ENCODE measurements around the gene ACSL4. TPM values are rescaled to one million over a fixed set of nuclear protein-coding genes. Genes with fewer than 3 reads are reported as not detected.

ACSL4 gene
- 46.2 TPM for polyA plus RNA-seq (2013, experiment 1 of 2)
- 47.4 TPM for polyA plus RNA-seq (2013, experiment 2 of 2)

DNA sequence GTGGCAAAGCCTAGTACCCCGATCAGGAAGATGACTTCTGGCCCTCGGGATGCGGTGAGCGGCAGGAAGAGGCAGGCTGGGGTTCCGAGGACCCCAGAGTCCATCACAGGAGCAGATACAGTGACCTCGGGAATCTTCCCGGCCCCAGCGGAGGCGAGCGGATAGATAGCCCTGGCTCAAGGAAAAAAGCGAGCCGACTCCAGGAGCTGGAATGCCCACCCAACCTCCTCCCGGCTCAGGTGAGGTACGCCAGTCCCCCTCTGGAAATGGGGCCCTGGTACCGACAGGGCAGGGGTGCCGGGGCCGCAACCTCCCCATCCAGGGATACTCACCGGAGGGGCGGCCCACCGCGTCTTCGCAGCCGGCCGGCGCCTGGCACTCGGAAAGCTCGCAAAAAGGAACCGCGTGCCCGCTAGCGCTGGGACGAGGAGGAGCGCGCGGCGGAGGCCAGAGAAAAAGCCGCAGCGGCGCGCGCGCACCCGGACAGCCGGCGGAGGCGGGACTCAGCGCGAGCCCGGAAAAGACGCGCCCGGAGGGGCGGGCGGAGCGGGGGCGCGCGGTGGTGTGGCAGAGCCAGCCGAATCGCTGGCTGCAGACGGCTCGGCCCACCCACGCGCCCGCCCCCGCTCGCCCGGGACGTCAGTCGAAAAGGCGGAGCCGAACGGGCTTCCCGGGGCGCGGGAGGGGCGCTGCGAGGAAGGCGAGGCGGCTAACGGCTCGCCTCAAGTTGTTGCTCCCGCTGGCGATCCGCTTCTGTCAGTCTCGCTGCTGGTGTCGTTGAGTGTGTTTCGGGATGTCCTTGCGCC lies at the start of gene ACSL4:
Gene ACSL4 (minus strand): TSS at position 451 of the 806 bp plus-strand sequence. CDS start 49,894 bp downstream, outside the sequence.
- Histone ChIP-seq H3K18ac (ENCODE audit: low read length) (peak within 1 kb of the TSS; percentile 85), H3K4me2 (ENCODE audit: low read length) (peak within 1 kb of the TSS; percentile 59), H4K8ac (ENCODE audit: low read depth, low read length) (no peak within 1 kb of the TSS), H3K27ac (ENCODE audit: low read depth, low read length) (peak within 1 kb of the TSS; percentile 51), H2BK120ac (ENCODE audit: low read depth, low read length) (no peak within 1 kb of the TSS), H3K4me1 (ENCODE audit: control insufficient read depth, low read depth, low read length) (no peaks in the 10 kb centered on the region), H2BK15ac (replicated peaks; ENCODE audit: low read depth) (no peak within 1 kb of the TSS), H3K36me3 (ENCODE audit: control insufficient read depth, insufficient read depth, low read length) (no peaks in the 10 kb centered on the region), H3K4ac (ENCODE audit: low read depth, low read length) (no peak within 1 kb of the TSS), H2AK5ac (ENCODE audit: low read length) (no peak within 1 kb of the TSS), H3K27me3 (ENCODE audit: insufficient read depth, low read length, poor library complexity) (no peaks in the 10 kb centered on the region), H3K79me2 (ENCODE audit: control insufficient read depth, insufficient read depth, low read length) (no peaks in the 10 kb centered on the region), H3K79me1 (ENCODE audit: low read length) (no peaks in the 10 kb centered on the region), H4K5ac (ENCODE audit: low read length) (no peak within 1 kb of the TSS), H3K9ac (ENCODE audit: low read length) (peak within 1 kb of the TSS; percentile 81), H3K56ac (ENCODE audit: low read length) (peak within 1 kb of the TSS; percentile 86), H2BK5ac (ENCODE audit: low read length) (no peak within 1 kb of the TSS), H3K4me3 (ENCODE audit: low read length) (peak within 1 kb of the TSS; percentile 79), H3K23ac (ENCODE audit: low read length) (peak within 1 kb of the TSS; percentile 66)
- peak; percentile 86 for DNase-seq
- no CpG with 5 or more reads among the region's 89 CpGs for WGBS (ENCODE audit: extremely low coverage, insufficient coverage, low lambda C conversion rate)

DNA sequence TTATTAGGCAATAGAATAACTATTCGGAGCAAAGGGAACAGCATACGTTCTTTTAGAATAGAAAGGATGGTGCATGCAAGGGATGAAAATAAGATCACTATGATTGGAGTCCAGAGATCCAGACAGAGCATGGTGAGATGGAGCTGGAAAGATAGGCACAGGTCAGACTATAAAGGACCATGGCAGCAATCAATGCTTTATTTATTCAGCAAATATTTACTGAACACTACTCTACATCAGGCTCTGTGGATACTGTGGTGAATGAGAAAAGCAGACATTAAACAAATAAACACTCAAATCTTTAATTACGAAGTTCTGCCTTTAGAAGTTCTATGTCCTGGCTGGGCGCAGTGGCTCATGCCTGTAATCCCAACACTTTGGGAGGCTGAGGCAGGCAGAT lies 44.7 kb upstream of the ACSL4 start:
- Histone ChIP-seq H2BK120ac (ENCODE audit: low read depth, low read length) (no peak overlapping the region), H3K79me1 (ENCODE audit: low read length) (no peaks in the 10 kb centered on the region), H3K4me3 (ENCODE audit: low read length) (no peak overlapping the region), H3K79me2 (ENCODE audit: control insufficient read depth, insufficient read depth, low read length) (no peaks in the 10 kb centered on the region), H3K4me2 (ENCODE audit: low read length) (no peak overlapping the region), H4K5ac (ENCODE audit: low read length) (no peak overlapping the region), H2AK5ac (ENCODE audit: low read length) (no peak overlapping the region), H3K27ac (ENCODE audit: low read depth, low read length) (no peak overlapping the region), H3K4ac (ENCODE audit: low read depth, low read length) (no peak overlapping the region), H2BK15ac (replicated peaks; ENCODE audit: low read depth) (no peak overlapping the region), H3K9ac (ENCODE audit: low read length) (no peak overlapping the region), H4K8ac (ENCODE audit: low read depth, low read length) (no peak overlapping the region), H3K18ac (ENCODE audit: low read length) (no peak overlapping the region), H3K4me1 (ENCODE audit: control insufficient read depth, low read depth, low read length) (no peaks in the 10 kb centered on the region), H3K23ac (ENCODE audit: low read length) (no peak overlapping the region), H3K56ac (ENCODE audit: low read length) (no peak overlapping the region), H3K36me3 (ENCODE audit: control insufficient read depth, insufficient read depth, low read length) (no peaks in the 10 kb centered on the region), H3K27me3 (ENCODE audit: insufficient read depth, low read length, poor library complexity) (no peaks in the 10 kb centered on the region), H2BK5ac (ENCODE audit: low read length) (no peak overlapping the region)
- no CpG with 5 or more reads among the region's 4 CpGs for WGBS (ENCODE audit: extremely low coverage, insufficient coverage, low lambda C conversion rate)
- no peak for DNase-seq

DNA sequence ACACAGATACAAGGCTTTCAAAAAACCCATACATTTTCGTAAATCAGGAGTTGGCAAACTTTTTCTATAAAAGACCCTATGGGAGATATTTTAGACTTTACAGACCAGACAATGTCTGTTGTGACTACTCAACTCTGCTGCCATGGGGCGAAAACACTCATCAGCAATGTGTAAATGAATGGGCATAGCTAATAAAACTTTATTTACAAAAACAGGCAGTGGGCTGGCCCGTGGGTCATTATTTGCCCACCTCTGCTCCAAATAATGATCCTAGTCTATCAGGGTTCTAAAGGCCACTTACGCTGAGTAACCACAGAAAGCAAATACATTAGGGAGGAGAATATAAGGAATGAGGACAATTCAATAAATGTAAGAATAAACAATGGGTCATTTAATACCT lies 43.9 kb upstream of the ACSL4 start:
- Histone ChIP-seq H3K4me3 (ENCODE audit: low read length) (no peak overlapping the region), H3K79me1 (ENCODE audit: low read length) (no peaks in the 10 kb centered on the region), H4K8ac (ENCODE audit: low read depth, low read length) (no peak overlapping the region), H3K27me3 (ENCODE audit: insufficient read depth, low read length, poor library complexity) (no peaks in the 10 kb centered on the region), H3K23ac (ENCODE audit: low read length) (no peak overlapping the region), H3K27ac (ENCODE audit: low read depth, low read length) (no peak overlapping the region), H3K56ac (ENCODE audit: low read length) (no peak overlapping the region), H3K4me2 (ENCODE audit: low read length) (no peak overlapping the region), H3K36me3 (ENCODE audit: control insufficient read depth, insufficient read depth, low read length) (no peaks in the 10 kb centered on the region), H3K9ac (ENCODE audit: low read length) (no peak overlapping the region), H3K18ac (ENCODE audit: low read length) (no peak overlapping the region), H2BK120ac (ENCODE audit: low read depth, low read length) (no peak overlapping the region), H2BK15ac (replicated peaks; ENCODE audit: low read depth) (no peak overlapping the region), H3K4ac (ENCODE audit: low read depth, low read length) (no peak overlapping the region), H2AK5ac (ENCODE audit: low read length) (no peak overlapping the region), H3K4me1 (ENCODE audit: control insufficient read depth, low read depth, low read length) (no peaks in the 10 kb centered on the region), H4K5ac (ENCODE audit: low read length) (no peak overlapping the region), H3K79me2 (ENCODE audit: control insufficient read depth, insufficient read depth, low read length) (no peaks in the 10 kb centered on the region), H2BK5ac (ENCODE audit: low read length) (no peak overlapping the region)
- DNase-seq = no peak
- no CpG with 5 or more reads among the region's 4 CpGs for WGBS (ENCODE audit: extremely low coverage, insufficient coverage, low lambda C conversion rate)

DNA sequence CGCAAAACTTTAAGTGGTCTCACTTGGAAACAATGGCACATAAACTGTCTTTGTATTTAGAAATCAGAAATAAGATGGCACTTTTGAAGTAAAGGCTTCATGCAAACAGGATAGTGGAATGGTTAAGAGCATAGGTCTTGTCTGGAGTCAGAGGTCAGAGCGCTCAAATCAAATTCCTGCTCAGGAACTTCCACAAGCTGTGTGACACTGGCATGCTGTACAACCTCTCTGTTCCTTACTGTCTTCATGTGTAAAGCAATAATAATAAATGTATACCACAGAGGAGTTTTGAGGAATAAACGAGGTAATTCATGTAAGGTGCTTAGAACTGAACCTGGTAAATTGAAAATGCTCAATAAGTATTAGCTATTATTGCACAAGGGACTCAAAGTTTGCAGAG lies 43.4 kb upstream of the ACSL4 start:
- no CpG with 5 or more reads among the region's 3 CpGs for WGBS (ENCODE audit: extremely low coverage, insufficient coverage, low lambda C conversion rate)
- H2AK5ac ChIP-seq (ENCODE audit: low read length) = no peak overlapping the region
- no peak overlapping the region for H3K23ac ChIP-seq (ENCODE audit: low read length)
- no peaks in the 10 kb centered on the region for H3K4me1 ChIP-seq (ENCODE audit: control insufficient read depth, low read depth, low read length)
- no peak overlapping the region for H3K9ac ChIP-seq (ENCODE audit: low read length)
- H3K4me3 ChIP-seq (ENCODE audit: low read length) = no peak overlapping the region
- H2BK15ac ChIP-seq (replicated peaks; ENCODE audit: low read depth) = no peak overlapping the region
- no peaks in the 10 kb centered on the region for H3K79me1 ChIP-seq (ENCODE audit: low read length)
- no peak overlapping the region for H3K4me2 ChIP-seq (ENCODE audit: low read length)
- no peaks in the 10 kb centered on the region for H3K79me2 ChIP-seq (ENCODE audit: control insufficient read depth, insufficient read depth, low read length)
- no peaks in the 10 kb centered on the region for H3K36me3 ChIP-seq (ENCODE audit: control insufficient read depth, insufficient read depth, low read length)
- no peak overlapping the region for H2BK120ac ChIP-seq (ENCODE audit: low read depth, low read length)
- no peak overlapping the region for H3K27ac ChIP-seq (ENCODE audit: low read depth, low read length)
- no peak overlapping the region for H4K8ac ChIP-seq (ENCODE audit: low read depth, low read length)
- H4K5ac ChIP-seq (ENCODE audit: low read length) = no peak overlapping the region
- no peak overlapping the region for H2BK5ac ChIP-seq (ENCODE audit: low read length)
- no peak overlapping the region for H3K56ac ChIP-seq (ENCODE audit: low read length)
- H3K18ac ChIP-seq (ENCODE audit: low read length) = no peak overlapping the region
- DNase-seq = no peak
- no peak overlapping the region for H3K4ac ChIP-seq (ENCODE audit: low read depth, low read length)
- no peaks in the 10 kb centered on the region for H3K27me3 ChIP-seq (ENCODE audit: insufficient read depth, low read length, poor library complexity)

DNA sequence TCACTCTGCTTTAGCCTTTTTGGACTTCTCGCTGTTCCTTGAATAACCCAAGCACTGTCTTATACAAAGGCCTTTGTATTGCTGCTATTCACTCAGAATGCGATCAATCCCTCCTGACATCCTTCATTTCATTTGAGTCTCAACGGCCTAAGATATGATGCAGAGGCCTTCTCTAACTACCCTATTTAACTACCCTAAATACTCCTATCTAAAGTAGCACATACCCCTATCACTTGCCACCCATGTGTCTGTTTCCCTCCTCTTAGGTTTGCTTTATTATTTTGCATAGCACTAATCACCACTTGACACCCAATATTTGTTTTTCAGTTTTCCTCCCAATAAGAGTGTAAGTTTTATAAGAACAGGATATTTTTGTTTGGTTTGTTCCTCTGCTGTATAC lies 42.3 kb upstream of the ACSL4 start:
- no peaks in the 10 kb centered on the region for H3K79me2 ChIP-seq (ENCODE audit: control insufficient read depth, insufficient read depth, low read length)
- no peak for DNase-seq
- H3K18ac ChIP-seq (ENCODE audit: low read length) = no peak overlapping the region
- no peaks in the 10 kb centered on the region for H3K27me3 ChIP-seq (ENCODE audit: insufficient read depth, low read length, poor library complexity)
- no peaks in the 10 kb centered on the region for H3K36me3 ChIP-seq (ENCODE audit: control insufficient read depth, insufficient read depth, low read length)
- no peak overlapping the region for H2BK120ac ChIP-seq (ENCODE audit: low read depth, low read length)
- no peaks in the 10 kb centered on the region for H3K4me1 ChIP-seq (ENCODE audit: control insufficient read depth, low read depth, low read length)
- no peak overlapping the region for H3K9ac ChIP-seq (ENCODE audit: low read length)
- H2AK5ac ChIP-seq (ENCODE audit: low read length) = no peak overlapping the region
- H3K4me2 ChIP-seq (ENCODE audit: low read length) = no peak overlapping the region
- no peak overlapping the region for H2BK5ac ChIP-seq (ENCODE audit: low read length)
- WGBS (ENCODE audit: extremely low coverage, insufficient coverage, low lambda C conversion rate) = no CpG with 5 or more reads among the region's 3 CpGs
- no peak overlapping the region for H2BK15ac ChIP-seq (replicated peaks; ENCODE audit: low read depth)
- no peak overlapping the region for H3K27ac ChIP-seq (ENCODE audit: low read depth, low read length)
- no peak overlapping the region for H3K23ac ChIP-seq (ENCODE audit: low read length)
- H3K4me3 ChIP-seq (ENCODE audit: low read length) = no peak overlapping the region
- H4K8ac ChIP-seq (ENCODE audit: low read depth, low read length) = no peak overlapping the region
- H3K79me1 ChIP-seq (ENCODE audit: low read length) = no peaks in the 10 kb centered on the region
- H3K56ac ChIP-seq (ENCODE audit: low read length) = no peak overlapping the region
- H4K5ac ChIP-seq (ENCODE audit: low read length) = no peak overlapping the region
- H3K4ac ChIP-seq (ENCODE audit: low read depth, low read length) = no peak overlapping the region

DNA sequence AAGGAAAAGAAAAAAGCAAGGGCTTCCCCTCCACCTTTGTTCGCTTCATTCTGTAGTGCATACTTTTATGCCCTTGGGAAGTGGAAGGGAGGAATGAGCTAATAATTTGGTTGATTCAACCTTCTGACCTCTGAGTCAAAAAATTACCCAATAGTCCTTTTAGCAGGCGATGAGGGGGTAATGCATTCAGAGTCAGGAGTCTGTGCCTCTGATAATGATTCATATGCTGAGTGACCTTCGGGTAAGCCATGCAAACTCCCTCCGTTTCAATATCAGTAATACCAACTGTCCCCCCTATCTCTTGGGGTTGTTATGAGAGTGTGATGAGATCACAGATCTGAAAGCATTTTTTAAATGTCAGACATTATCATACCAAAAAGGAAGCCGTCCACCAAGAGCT lies 41.6 kb upstream of the ACSL4 start:
- H3K18ac ChIP-seq (ENCODE audit: low read length) = no peak overlapping the region
- H2BK15ac ChIP-seq (replicated peaks; ENCODE audit: low read depth) = no peak overlapping the region
- no peaks in the 10 kb centered on the region for H3K27me3 ChIP-seq (ENCODE audit: insufficient read depth, low read length, poor library complexity)
- H3K4me1 ChIP-seq (ENCODE audit: control insufficient read depth, low read depth, low read length) = no peaks in the 10 kb centered on the region
- WGBS (ENCODE audit: extremely low coverage, insufficient coverage, low lambda C conversion rate) = no CpG with 5 or more reads among the region's 5 CpGs
- H3K4me2 ChIP-seq (ENCODE audit: low read length) = no peak overlapping the region
- H2BK120ac ChIP-seq (ENCODE audit: low read depth, low read length) = no peak overlapping the region
- DNase-seq = no peak
- H4K5ac ChIP-seq (ENCODE audit: low read length) = no peak overlapping the region
- H3K79me2 ChIP-seq (ENCODE audit: control insufficient read depth, insufficient read depth, low read length) = no peaks in the 10 kb centered on the region
- no peak overlapping the region for H3K9ac ChIP-seq (ENCODE audit: low read length)
- H3K36me3 ChIP-seq (ENCODE audit: control insufficient read depth, insufficient read depth, low read length) = no peaks in the 10 kb centered on the region
- no peaks in the 10 kb centered on the region for H3K79me1 ChIP-seq (ENCODE audit: low read length)
- H4K8ac ChIP-seq (ENCODE audit: low read depth, low read length) = no peak overlapping the region
- no peak overlapping the region for H3K4ac ChIP-seq (ENCODE audit: low read depth, low read length)
- H3K27ac ChIP-seq (ENCODE audit: low read depth, low read length) = no peak overlapping the region
- no peak overlapping the region for H2BK5ac ChIP-seq (ENCODE audit: low read length)
- H3K56ac ChIP-seq (ENCODE audit: low read length) = no peak overlapping the region
- no peak overlapping the region for H3K4me3 ChIP-seq (ENCODE audit: low read length)
- no peak overlapping the region for H3K23ac ChIP-seq (ENCODE audit: low read length)
- no peak overlapping the region for H2AK5ac ChIP-seq (ENCODE audit: low read length)

Data from mesendoderm (in vitro differentiated cells).